Calu3 (cell line): ENCODE data around the gene CTXND1. TPM values are rescaled to one million over a fixed set of nuclear protein-coding genes. Genes with fewer than 3 reads are reported as not detected.

ENCODE experiments used
- BruUV-seq: library from RNA; stranded (reverse); fragments of 400-500 nt; replicated peaks from 2 replicates; lab custom pipeline; 2021; lab: Mats Ljungman, UMichigan
- CTCF ChIA-PET: fragments of 300-600 bp; sonication (Branson Sonifier 250); formaldehyde crosslinking; loops from one replicate; lab custom pipeline; 2022; ENCODE audit warnings: antibody characterized with exemption; lab: Charles Lee
- DNase-seq: peaks from one replicate; pipeline ENCODE4 v3.0.0; 2022
- H3K27ac Mint-ChIP-seq: one replicate; pipeline ENCODE4 v1.8.0; 2022; ENCODE audit warnings: mixed read lengths; ENCODE audit not compliant: unreplicated experiment
- H3K27me3 Mint-ChIP-seq: one replicate; pipeline ENCODE4 v1.8.0; 2022; ENCODE audit warnings: mixed read lengths; ENCODE audit not compliant: unreplicated experiment
- H3K36me3 Mint-ChIP-seq: one replicate; pipeline ENCODE4 v1.8.0; 2022; ENCODE audit warnings: mild to moderate bottlenecking, moderate library complexity, mixed read lengths; ENCODE audit not compliant: insufficient read depth, unreplicated experiment
- H3K4me1 Mint-ChIP-seq: one replicate; pipeline ENCODE4 v1.8.0; 2022; ENCODE audit warnings: mild to moderate bottlenecking, low read depth, mixed read lengths; ENCODE audit not compliant: unreplicated experiment
- H3K4me3 Mint-ChIP-seq: one replicate; pipeline ENCODE4 v1.8.0; 2022; ENCODE audit warnings: mild to moderate bottlenecking, low read depth, moderate library complexity, mixed read lengths; ENCODE audit not compliant: unreplicated experiment
- H3K9me3 Mint-ChIP-seq: one replicate; pipeline ENCODE4 v1.8.0; 2022; ENCODE audit warnings: low read depth, mixed read lengths; ENCODE audit not compliant: unreplicated experiment
- CTCF ChIP-seq: fragments of 200-600 bp; IDR thresholded peaks from one replicate; pipeline ENCODE4 v1.8.0; 2022; ENCODE audit warnings: antibody characterized with exemption; ENCODE audit not compliant: unreplicated experiment
- intact Hi-C: fragments of 100-400 bp; cut with micrococcal nuclease; formaldehyde crosslinking; loops from one replicate; pipeline ENCODE4 v1.10.0; 2022; ENCODE audit not compliant: unreplicated experiment
- total RNA-seq: library from RNA; stranded (reverse); gene quantifications from 2 replicates; pipeline ENCODE4 v1.2.3, GENCODE V29; 2022

The CTXND1 gene
- total RNA-seq, 1 experiment from 2014 or later: not detected

GRCh38 chr15:80163217-80163616, 88.8 kb downstream of the CTXND1 start:
- BruUV-seq: no TSS peak
- CTCF ChIA-PET: interaction anchor here (0.8 to 1.3 kb wide), 2 partner anchors 10 to 11 kb away, joined by 4 to 5 read pairs; partner anchors contain the start of gene FAH
- H3K4me3 Mint-ChIP-seq: no peak overlapping the region
- intact Hi-C loops: no loop called here
- H3K27ac Mint-ChIP-seq: no peak overlapping the region
- H3K9me3 Mint-ChIP-seq: no peaks in the 10 kb centered on the region
- no peak for DNase-seq
- TF ChIP-seq CTCF: no peak
- H3K4me1 Mint-ChIP-seq: no peaks in the 10 kb centered on the region
- H3K27me3 Mint-ChIP-seq: no peaks in the 10 kb centered on the region
- H3K36me3 Mint-ChIP-seq: no peaks in the 10 kb centered on the region

GRCh38 chr15:80162059-80162554, 89.9 kb downstream of the CTXND1 start:
- H3K36me3 Mint-ChIP-seq: no peaks in the 10 kb centered on the region
- H3K4me1 Mint-ChIP-seq: no peaks in the 10 kb centered on the region
- CTCF ChIA-PET: no interaction called here
- H3K9me3 Mint-ChIP-seq: no peaks in the 10 kb centered on the region
- BruUV-seq: no TSS peak
- DNase-seq: no peak
- TF ChIP-seq CTCF: no peak
- H3K4me3 Mint-ChIP-seq: no peak overlapping the region
- intact Hi-C loops: no loop called here
- no peaks in the 10 kb centered on the region for H3K27me3 Mint-ChIP-seq
- H3K27ac Mint-ChIP-seq: no peak overlapping the region

- Mint-ChIP-seq H3K27me3 (no peaks in the 10 kb centered on the region), H3K36me3 (no peaks in the 10 kb centered on the region), H3K4me1 (no peaks in the 10 kb centered on the region), H3K4me3 (no peak overlapping the region), H3K27ac (no peak overlapping the region), H3K9me3 (no peaks in the 10 kb centered on the region)
- intact Hi-C loops: no loop called here
- no TSS peak for BruUV-seq
- no peak for TF ChIP-seq CTCF
- DNase-seq: no peak
- CTCF ChIA-PET: no interaction called here
Measured at GRCh38 chr15:80161468-80162016, 90.5 kb downstream of the CTXND1 start.

GRCh38 chr15:80160570-80161156, 91.3 kb downstream of the CTXND1 start:
- no peaks in the 10 kb centered on the region for H3K4me1 Mint-ChIP-seq
- H3K9me3 Mint-ChIP-seq: no peaks in the 10 kb centered on the region
- no peak overlapping the region for H3K27ac Mint-ChIP-seq
- TF ChIP-seq CTCF: no peak
- no peak overlapping the region for H3K4me3 Mint-ChIP-seq
- no TSS peak for BruUV-seq
- H3K27me3 Mint-ChIP-seq: no peaks in the 10 kb centered on the region
- DNase-seq: no peak
- H3K36me3 Mint-ChIP-seq: no peaks in the 10 kb centered on the region
- intact Hi-C loops: no loop called here
- CTCF ChIA-PET: no interaction called here
